Mononuclear cell (primary cell): ENCODE data around the gene ADAMTS8. TPM values are rescaled to one million over a fixed set of nuclear protein-coding genes. Genes with fewer than 3 reads are reported as not detected.
"Not testable (repeated sequence)": the region's sequence is repeated elsewhere in the genome, so short reads cannot be mapped to it uniquely, and the experiment has no call there.

Experiments used
- H3K27me3 ChIP-seq: 2 replicates; pipeline ENCODE4 v1.6.0; 2011; ENCODE audit warnings: low read length, control low read depth; ENCODE audit not compliant: insufficient read depth
- H3K4me1 ChIP-seq: 2 replicates; pipeline ENCODE4 v1.5.1; 2011; ENCODE audit warnings: mild to moderate bottlenecking, low read length, control low read depth; ENCODE audit not compliant: insufficient read depth
- H3K4me3 ChIP-seq: 2 replicates; pipeline ENCODE4 v1.5.1; 2011; ENCODE audit warnings: mild to moderate bottlenecking, low read length, moderate library complexity
- H3K9me3 ChIP-seq: 2 replicates; pipeline ENCODE4 v1.5.1; 2011; ENCODE audit warnings: low read depth, mild to moderate bottlenecking, control low read depth, low read length
- total RNA-seq: library from RNA; depleted of rRNA; stranded (reverse); fragments of >200 nt; gene quantifications from one replicate; pipeline ENCODE4 v1.2.3, GENCODE V29; 2012

Gene ADAMTS8
- total RNA-seq, 1 donor, result not detected

GRCh38 chr11:130451231-130452019, 23.0 kb upstream of the ADAMTS8 start:
- no peaks in the 10 kb centered on the region for H3K9me3 ChIP-seq
- H3K4me3 ChIP-seq, result no peak overlapping the region
- no peaks in the 10 kb centered on the region for H3K4me1 ChIP-seq
- peaks cover 39% of the 10 kb centered on the region for H3K27me3 ChIP-seq

- H3K27me3 ChIP-seq, result peaks cover 45% of the 10 kb centered on the region
- no peak overlapping the region for H3K4me3 ChIP-seq
- H3K9me3 ChIP-seq, result no peaks in the 10 kb centered on the region
- no peaks in the 10 kb centered on the region for H3K4me1 ChIP-seq
Measured at GRCh38 chr11:130449996-130450769, 21.8 kb upstream of the ADAMTS8 start.

- Histone ChIP-seq H3K4me1 (no peaks in the 10 kb centered on the region), H3K4me3 (no peak overlapping the region), H3K9me3 (no peaks in the 10 kb centered on the region), H3K27me3 (peaks cover 45% of the 10 kb centered on the region)
Measured at GRCh38 chr11:130449310-130449990, 21.0 kb upstream of the ADAMTS8 start.

- Histone ChIP-seq H3K4me1 (no peaks in the 10 kb centered on the region), H3K4me3 (no peak within 1 kb of the TSS), H3K9me3 (no peaks in the 10 kb centered on the region), H3K27me3 (peaks cover 45% of the 10 kb centered on the region)
Measured at GRCh38 chr11:130448416-130449309, 20.3 kb upstream of the ADAMTS8 start, which contains the start of gene ADAMTS15. ADAMTS15 (plus strand) TSS chr11:130448645; CDS start chr11:130448974, 329 bp downstream.

- Histone ChIP-seq H3K4me1 (no peaks in the 10 kb centered on the region), H3K4me3 (no peak overlapping the region), H3K27me3 (peaks cover 45% of the 10 kb centered on the region), H3K9me3 (no peaks in the 10 kb centered on the region)
Measured at GRCh38 chr11:130448039-130448415, 19.6 kb upstream of the ADAMTS8 start.

GRCh38 chr11:130445788-130446187, 17.4 kb upstream of the ADAMTS8 start:
- Histone ChIP-seq H3K27me3 (peaks cover 41% of the 10 kb centered on the region), H3K4me1 (no peaks in the 10 kb centered on the region)

GRCh38 chr11:130442737-130443136, 14.3 kb upstream of the ADAMTS8 start:
- Histone ChIP-seq H3K4me1 (peaks cover 4% of the 10 kb centered on the region), H3K9me3 (no peaks in the 10 kb centered on the region), H3K4me3 (no peak overlapping the region), H3K27me3 (peaks cover 11% of the 10 kb centered on the region)

More at GRCh38 chr11:130445788-130446187, 17.4 kb upstream of the ADAMTS8 start:
- Histone ChIP-seq H3K9me3 (no peaks in the 10 kb centered on the region), H3K4me3 (no peak overlapping the region)

- Histone ChIP-seq H3K4me1 (peaks cover 4% of the 10 kb centered on the region), H3K9me3 (no peaks in the 10 kb centered on the region), H3K27me3 (peaks cover 7% of the 10 kb centered on the region), H3K4me3 (no peak overlapping the region)
Measured at GRCh38 chr11:130441719-130442118, 13.3 kb upstream of the ADAMTS8 start.

- peaks cover 4% of the 10 kb centered on the region for H3K4me1 ChIP-seq
Measured at GRCh38 chr11:130439876-130440275, 11.5 kb upstream of the ADAMTS8 start.

GRCh38 chr11:130439160-130439519, 10.7 kb upstream of the ADAMTS8 start:
- no peaks in the 10 kb centered on the region for H3K27me3 ChIP-seq
- no peaks in the 10 kb centered on the region for H3K9me3 ChIP-seq
- H3K4me3 ChIP-seq, result no peak overlapping the region
- H3K4me1 ChIP-seq, result peaks cover 4% of the 10 kb centered on the region

More at GRCh38 chr11:130439876-130440275, 11.5 kb upstream of the ADAMTS8 start:
- no peaks in the 10 kb centered on the region for H3K27me3 ChIP-seq
- H3K4me3 ChIP-seq, result no peak overlapping the region
- no peaks in the 10 kb centered on the region for H3K9me3 ChIP-seq

GRCh38 chr11:130438401-130439159, 10.2 kb upstream of the ADAMTS8 start:
- not testable (repeated sequence) for H3K9me3 ChIP-seq

GRCh38 chr11:130437848-130438247, 9.4 kb upstream of the ADAMTS8 start:
- H3K27me3 ChIP-seq, result peaks cover 1% of the 10 kb centered on the region
- H3K9me3 ChIP-seq, result no peaks in the 10 kb centered on the region
- peaks cover 4% of the 10 kb centered on the region for H3K4me1 ChIP-seq
- H3K4me3 ChIP-seq, result no peak overlapping the region

More at GRCh38 chr11:130438401-130439159, 10.2 kb upstream of the ADAMTS8 start:
- H3K4me1 ChIP-seq, H3K27me3 ChIP-seq, H3K4me3 ChIP-seq: not testable (repeated sequence)

- no peaks in the 10 kb centered on the region for H3K9me3 ChIP-seq
- H3K4me1 ChIP-seq, result peaks cover 4% of the 10 kb centered on the region
- peaks cover 14% of the 10 kb centered on the region for H3K27me3 ChIP-seq
- no peak overlapping the region for H3K4me3 ChIP-seq
Measured at GRCh38 chr11:130436171-130436570, 7.8 kb upstream of the ADAMTS8 start.

- Histone ChIP-seq H3K27me3 (peaks cover 17% of the 10 kb centered on the region), H3K4me3 (no peak overlapping the region), H3K4me1 (peaks cover 4% of the 10 kb centered on the region), H3K9me3 (no peaks in the 10 kb centered on the region)
Measured at GRCh38 chr11:130435671-130436070, 7.3 kb upstream of the ADAMTS8 start.
